IMR-90 (cell line): ENCODE results near the gene LPIN1. TPM values are rescaled to one million over a fixed set of nuclear protein-coding genes. Genes with fewer than 3 reads are reported as not detected.
"Not testable (repeated sequence)": the region's sequence is repeated elsewhere in the genome, so short reads cannot be mapped to it uniquely, and the experiment has no call there.

ENCODE experiments used
- ATAC-seq: fragments of 200-7000 bp; cut with Tn5 transposase; 2 replicates; pipeline ENCODE4 v1.9.1; 2020; ENCODE audit warnings: low read depth, mild to moderate bottlenecking, moderate library complexity
- BruUV-seq: library from RNA; stranded (reverse); fragments of 400-500 nt; replicated peaks from 2 replicates; lab custom pipeline; 2021; lab: Mats Ljungman, UMichigan
- CTCF ChIA-PET: fragments of 300-600 bp; formaldehyde crosslinking; extraction: SDS; loops from one replicate; lab custom pipeline; 2021; ENCODE audit warnings: antibody characterized with exemption; lab: Yijun Ruan, JAX
- POLR2A ChIA-PET: fragments of 300-600 bp; sonication (Branson Sonifier 250); formaldehyde crosslinking; loops from one replicate; lab custom pipeline; 2022; ENCODE audit warnings: antibody characterized with exemption; ENCODE audit not compliant: unreplicated experiment; lab: Charles Lee
- DNase-seq: peaks from one replicate; pipeline ENCODE4 v3.0.0; 2013
- H2AFZ ChIP-seq: replicated peaks from 2 replicates; pipeline ENCODE3; 2013; ENCODE audit warnings: low read length, mild to moderate bottlenecking; ENCODE audit not compliant: poor library complexity
- H2AK5ac ChIP-seq: 2 replicates; pipeline ENCODE4 v1.6.1; 2013; ENCODE audit warnings: low read depth, low read length, inconsistent platforms
- H2AK9ac ChIP-seq: replicated peaks from 2 replicates; pipeline ENCODE3; 2013; ENCODE audit warnings: mild to moderate bottlenecking, low read depth, low read length, moderate library complexity; ENCODE audit not compliant: poor library complexity
- H2BK120ac ChIP-seq: 2 replicates; pipeline ENCODE4 v1.6.1; 2013; ENCODE audit warnings: low read depth, low read length, inconsistent platforms
- H2BK15ac ChIP-seq: 3 replicates; pipeline ENCODE4 v1.6.1; 2013; ENCODE audit warnings: low read depth, low read length, inconsistent platforms
- H2BK20ac ChIP-seq: 2 replicates; pipeline ENCODE4 v1.6.1; 2013; ENCODE audit warnings: low read depth, mild to moderate bottlenecking, inconsistent platforms, low read length, moderate library complexity
- H2BK5ac ChIP-seq: 2 replicates; pipeline ENCODE4 v1.6.1; 2013; ENCODE audit warnings: mild to moderate bottlenecking, low read depth, low read length, inconsistent platforms; ENCODE audit not compliant: poor library complexity, severe bottlenecking
- H3K14ac ChIP-seq: replicated peaks from 2 replicates; pipeline ENCODE4 v1.6.1; 2013; ENCODE audit warnings: low read depth, low read length, inconsistent platforms
- H3K18ac ChIP-seq: 2 replicates; pipeline ENCODE4 v1.6.1; 2013; ENCODE audit warnings: low read depth, low read length, control low read depth
- H3K23ac ChIP-seq: 2 replicates; pipeline ENCODE4 v1.6.1; 2013; ENCODE audit warnings: low read depth, low read length, inconsistent platforms
- H3K27ac ChIP-seq: 2 replicates; pipeline ENCODE4 v1.5.1; 2013; ENCODE audit warnings: mild to moderate bottlenecking, control low read depth, low read length; ENCODE audit not compliant: insufficient read depth
- H3K27me3 ChIP-seq: 2 replicates; pipeline ENCODE4 v1.6.1; 2013; ENCODE audit warnings: low read length; ENCODE audit not compliant: control insufficient read depth, insufficient read depth
- H3K36me3 ChIP-seq: 2 replicates; pipeline ENCODE4 v1.6.1; 2013; ENCODE audit warnings: low read length, mixed read lengths; ENCODE audit not compliant: control insufficient read depth, insufficient read depth
- H3K4ac ChIP-seq: 2 replicates; pipeline ENCODE4 v1.6.1; 2013; ENCODE audit warnings: low read depth, low read length, inconsistent platforms
- H3K4me1 ChIP-seq: 2 replicates; pipeline ENCODE4 v1.6.1; 2013; ENCODE audit warnings: low read length, mixed read lengths; ENCODE audit not compliant: control insufficient read depth, insufficient read depth
- H3K4me2 ChIP-seq: 2 replicates; pipeline ENCODE4 v1.6.1; 2013; ENCODE audit warnings: low read depth, mild to moderate bottlenecking, control low read depth, low read length, moderate library complexity
- H3K4me3 ChIP-seq: 2 replicates; pipeline ENCODE4 v1.5.1; 2013; ENCODE audit warnings: low read depth, mild to moderate bottlenecking, control low read depth, low read length, moderate library complexity; ENCODE audit not compliant: insufficient read depth
- H3K56ac ChIP-seq: 2 replicates; pipeline ENCODE4 v1.6.1; 2013; ENCODE audit warnings: low read length, inconsistent platforms; ENCODE audit not compliant: insufficient read depth; ENCODE audit errors: extremely low read depth
- H3K79me1 ChIP-seq, 2 experiments: 2 replicates each; pipeline ENCODE4 v1.6.1; 2013; ENCODE audit warnings: low read length in 2 of 2, inconsistent platforms in 1 of 2, low read depth in 1 of 2
- H3K9ac ChIP-seq: 2 replicates; pipeline ENCODE4 v1.6.1; 2013; ENCODE audit warnings: low read depth, low read length, control low read depth
- H3K9me1 ChIP-seq: 2 replicates; pipeline ENCODE4 v1.6.1; 2013; ENCODE audit warnings: low read length, inconsistent platforms; ENCODE audit not compliant: insufficient read depth
- H3K9me3 ChIP-seq: 2 replicates; pipeline ENCODE4 v1.6.1; 2013; ENCODE audit warnings: low read length; ENCODE audit not compliant: control insufficient read depth, insufficient read depth
- H4K20me1 ChIP-seq: 2 replicates; pipeline ENCODE4 v1.6.1; 2013; ENCODE audit warnings: low read length, inconsistent platforms; ENCODE audit not compliant: insufficient read depth
- H4K5ac ChIP-seq: 2 replicates; pipeline ENCODE4 v1.6.1; 2013; ENCODE audit warnings: mild to moderate bottlenecking, low read depth, low read length, control low read depth
- H4K8ac ChIP-seq, 2 experiments: 2 replicates each; pipeline ENCODE4 v1.6.1; 2013; ENCODE audit warnings: low read depth in 2 of 2, low read length in 2 of 2, control low read depth in 1 of 2, inconsistent platforms in 1 of 2
- H4K91ac ChIP-seq: 2 replicates; pipeline ENCODE4 v1.6.1; 2013; ENCODE audit warnings: low read depth, low read length, inconsistent platforms; ENCODE audit not compliant: insufficient read depth
- WGBS, 2 experiments: methylation state at CpG; one replicate each; pipeline versions ENCODE4 v1.1.5 to v1.1.7; 2013; ENCODE audit warnings: missing lambda C conversion rate in 2 of 2; ENCODE audit not compliant: insufficient read length in 1 of 2; ENCODE audit errors: extremely low coverage in 2 of 2; 5-methylcytosine and 5-hydroxymethylcytosine counted together
- dilution Hi-C: fragments of 300-500 bp; cut with HindIII; formaldehyde crosslinking; loops from one replicate; pipeline ENCODE4 v1.14.3; 2018; ENCODE audit warnings: low sequenced_read_pairs; ENCODE audit not compliant: unreplicated experiment
- in situ Hi-C: fragments of 300-500 bp; cut with MboI; formaldehyde crosslinking; loops from 3 replicates; pipeline ENCODE4 v1.14.3; 2019; ENCODE audit warnings: low sequenced_read_pairs, inconsistent platforms, mixed read lengths
- intact Hi-C: fragments of 100-400 bp; cut with micrococcal nuclease; formaldehyde crosslinking; loops from 2 replicates; pipeline ENCODE4 v1.10.0; 2022
- polyA plus RNA-seq, 3 experiments: library from polyadenylated mRNA; depleted of rRNA; stranded (reverse); fragments of >200 nt; gene quantifications; 2 replicates each; pipeline ENCODE4 v1.2.3, GENCODE V29; 2012; ENCODE audit warnings: low replicate concordance in 1 of 3
- total RNA-seq: library from RNA; depleted of rRNA; stranded (reverse); fragments of >200 nt; gene quantifications from 2 replicates; pipeline ENCODE4 v1.2.3, GENCODE V29; 2012

The LPIN1 gene
- total and polyA plus RNA-seq, 2 of the 4 experiments (the other 2 are of a cell fraction): 21.3 to 25.1 TPM

DNA sequence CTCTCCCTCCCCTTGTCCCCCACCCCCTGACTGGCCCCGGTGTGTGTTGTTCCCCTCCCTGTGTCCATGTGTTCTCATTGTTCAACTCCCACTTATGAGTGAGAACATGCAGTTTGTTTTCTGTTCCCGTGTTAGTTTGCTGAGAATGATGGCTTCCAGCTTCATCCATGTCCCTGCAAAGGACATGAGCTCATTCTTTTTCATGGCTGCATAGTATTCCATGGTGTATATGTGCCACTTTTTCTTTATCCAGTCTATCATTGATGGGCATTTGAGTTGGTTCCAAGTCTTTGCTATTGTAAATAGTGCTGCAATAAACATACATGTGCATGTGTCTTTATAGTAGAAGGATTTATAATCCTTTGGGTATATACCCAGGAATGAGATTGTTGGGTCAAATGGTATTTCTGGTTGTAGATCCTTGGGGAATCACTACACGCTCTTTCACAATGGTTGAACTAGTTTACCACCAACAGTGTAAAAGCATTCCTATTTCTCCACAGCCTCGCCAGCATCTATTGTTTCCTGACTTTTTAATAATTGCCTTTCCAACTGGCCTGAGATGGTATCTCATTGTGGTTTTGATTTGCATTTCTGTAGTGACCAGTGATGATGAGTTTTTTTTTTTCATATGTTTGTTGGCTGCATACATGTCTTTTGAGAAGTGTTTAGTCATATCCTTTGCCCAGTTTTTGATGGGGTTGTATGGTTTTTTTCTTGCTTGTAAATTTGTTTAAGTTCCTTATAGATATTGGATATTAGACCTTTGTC is 15.0 kb upstream of the LPIN1 start:
- POLR2A ChIA-PET, H3K36me3 ChIP-seq, BruUV-seq: not testable (repeated sequence)

More for the DNA sequence above, 15.0 kb upstream of the LPIN1 start:
- WGBS, 2 experiments: no CpG with 5 or more reads among the region's 4 CpGs
- intact Hi-C loops, CTCF ChIA-PET, H3K9ac ChIP-seq, H4K20me1 ChIP-seq, H3K4me3 ChIP-seq, H3K4me1 ChIP-seq, H3K18ac ChIP-seq, H2BK15ac ChIP-seq, H3K23ac ChIP-seq, H2AFZ ChIP-seq, in situ Hi-C loops, H3K27ac ChIP-seq, H2BK20ac ChIP-seq, ATAC-seq, H3K4ac ChIP-seq, H2AK5ac ChIP-seq, H3K4me2 ChIP-seq, H4K8ac ChIP-seq, H3K9me3 ChIP-seq, H3K14ac ChIP-seq, H2BK5ac ChIP-seq, H4K91ac ChIP-seq, H3K56ac ChIP-seq, H2AK9ac ChIP-seq, H3K79me1 ChIP-seq, H3K9me1 ChIP-seq, H2BK120ac ChIP-seq, dilution Hi-C loops, DNase-seq, H4K5ac ChIP-seq: not testable (repeated sequence)
- peaks cover 38% of the 10 kb centered on the region for H3K27me3 ChIP-seq
